ENCODE data around the gene C2orf92.

The C2orf92 gene

GRCh38 chr2:97715951-97716694, 46.6 kb downstream of the C2orf92 start:
- TF ChIP-seq CTCF (IDR thresholded peaks at IDR 0.05): no peak
- H3K4me3 ChIP-seq: no peak overlapping the region
- H3K27ac ChIP-seq: no peak overlapping the region
- DNase-seq (ENCODE audit: low spot score): no peak

- TF ChIP-seq CTCF (IDR thresholded peaks at IDR 0.05): no peak
- DNase-seq (ENCODE audit: low spot score): no peak
- Histone ChIP-seq H3K27ac (no peak overlapping the region), H3K4me3 (no peak overlapping the region)
These were observed 47.4 kb downstream of the C2orf92 start for GRCh38 chr2:97716695-97717612.

- no peak for DNase-seq (ENCODE audit: low spot score)
- H3K4me3 ChIP-seq: no peak overlapping the region
- TF ChIP-seq CTCF (IDR thresholded peaks at IDR 0.05): no peak
- H3K27ac ChIP-seq: no peak overlapping the region
These were observed 48.1 kb downstream of the C2orf92 start for GRCh38 chr2:97717613-97717995.

- TF ChIP-seq CTCF (IDR thresholded peaks at IDR 0.05): no peak
- Histone ChIP-seq H3K4me3 (no peak overlapping the region), H3K27ac (no peak overlapping the region)
- no peak for DNase-seq (ENCODE audit: low spot score)
These were observed 48.8 kb downstream of the C2orf92 start for GRCh38 chr2:97718051-97718882.

- no peak for DNase-seq (ENCODE audit: low spot score)
- TF ChIP-seq CTCF (IDR thresholded peaks at IDR 0.05): no peak
- Histone ChIP-seq H3K27ac (no peak overlapping the region), H3K4me3 (no peak overlapping the region)
These were observed 49.4 kb downstream of the C2orf92 start for GRCh38 chr2:97718942-97719341.

- Histone ChIP-seq H3K4me3 (no peak overlapping the region), H3K27ac (no peak overlapping the region)
- no peak for DNase-seq (ENCODE audit: low spot score)
- TF ChIP-seq CTCF (IDR thresholded peaks at IDR 0.05): no peak
These were observed 50.0 kb downstream of the C2orf92 start for GRCh38 chr2:97719362-97720155.

Measured in coronary artery (tissue), 2 donors.